AG04450 (cell line): Measurements from ENCODE around the gene ALG14. TPM values are rescaled to one million over a fixed set of nuclear protein-coding genes. Genes with fewer than 3 reads are reported as not detected.
"Not testable (repeated sequence)": the region's sequence is repeated elsewhere in the genome, so short reads cannot be mapped to it uniquely, and the experiment has no call there.

Source experiments
- CTCF ChIA-PET: fragments of 300-600, 350-600 bp; formaldehyde crosslinking; extraction: SDS; loops from one replicate; lab custom pipeline; 2022; ENCODE audit warnings: antibody characterized with exemption, inconsistent platforms; lab: Charles Lee
- POLR2A ChIA-PET: fragments of 350-600 bp; formaldehyde crosslinking; extraction: SDS; loops from one replicate; lab custom pipeline; 2021; ENCODE audit warnings: antibody characterized with exemption, inconsistent platforms; lab: Yijun Ruan, JAX
- DNase-seq: peaks from one replicate; pipeline ENCODE4 v3.0.0-alpha.2; 2011; ENCODE audit warnings: low read depth, low spot score
- H3K27ac ChIP-seq: one replicate; pipeline ENCODE4 v1.5.1; 2012; ENCODE audit warnings: low read depth, low read length, control low read depth
- H3K27me3 ChIP-seq: one replicate; pipeline ENCODE4 v1.6.0; 2012; ENCODE audit warnings: low read length; ENCODE audit not compliant: control insufficient read depth, insufficient read depth
- H3K4me3 ChIP-seq: 2 replicates; pipeline ENCODE4 v1.5.1; 2011; ENCODE audit warnings: mild to moderate bottlenecking, low read depth, low read length, control low read depth
- H3K9me3 ChIP-seq: 2 replicates; pipeline ENCODE4 v1.5.1; 2012; ENCODE audit warnings: low read length; ENCODE audit not compliant: control insufficient read depth, insufficient read depth
- polyA plus RNA-seq: library from polyadenylated mRNA; depleted of rRNA; stranded (reverse); fragments of >200 nt; gene quantifications from 2 replicates; pipeline ENCODE4 v1.2.3, GENCODE V29; 2011
- TF ChIP-seq, protein P1 (sequence below): IDR thresholded peaks from 2 replicates; pipeline ENCODE4 v1.5.1; 2011; ENCODE audit warnings: low read depth, low read length, control low read depth, inconsistent platforms

The ALG14 gene
- polyA plus RNA-seq, 1 experiment: 3.1 TPM

DNA sequence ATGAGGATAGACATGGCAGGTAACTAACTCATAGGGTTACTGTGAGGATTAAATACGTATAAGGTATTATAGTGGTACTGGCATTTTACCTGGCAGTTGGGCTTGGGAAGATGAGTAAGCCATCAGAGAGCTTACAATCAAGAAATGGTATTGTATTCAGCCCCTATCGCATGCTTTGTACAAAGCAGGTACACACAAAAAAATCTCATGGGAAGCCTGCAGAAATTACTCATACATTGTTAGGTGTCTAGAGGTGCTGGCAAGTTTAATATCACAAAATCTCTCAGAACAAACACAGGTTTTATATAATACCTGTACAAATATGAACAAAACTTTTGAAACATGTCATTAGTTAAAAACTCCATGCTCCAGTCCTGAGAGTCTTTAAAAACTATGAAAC is 74.0 kb downstream of the ALG14 start:
- POLR2A ChIA-PET: no interaction called here
- no peak for DNase-seq
- H3K27me3 ChIP-seq: no peaks in the 10 kb centered on the region
- CTCF ChIA-PET: interaction anchor here (0.6 kb wide), 1 partner anchor 20 kb away, joined by 4 read pairs; no protein-coding TSS in a partner anchor
- TF ChIP-seq, protein P1, sequence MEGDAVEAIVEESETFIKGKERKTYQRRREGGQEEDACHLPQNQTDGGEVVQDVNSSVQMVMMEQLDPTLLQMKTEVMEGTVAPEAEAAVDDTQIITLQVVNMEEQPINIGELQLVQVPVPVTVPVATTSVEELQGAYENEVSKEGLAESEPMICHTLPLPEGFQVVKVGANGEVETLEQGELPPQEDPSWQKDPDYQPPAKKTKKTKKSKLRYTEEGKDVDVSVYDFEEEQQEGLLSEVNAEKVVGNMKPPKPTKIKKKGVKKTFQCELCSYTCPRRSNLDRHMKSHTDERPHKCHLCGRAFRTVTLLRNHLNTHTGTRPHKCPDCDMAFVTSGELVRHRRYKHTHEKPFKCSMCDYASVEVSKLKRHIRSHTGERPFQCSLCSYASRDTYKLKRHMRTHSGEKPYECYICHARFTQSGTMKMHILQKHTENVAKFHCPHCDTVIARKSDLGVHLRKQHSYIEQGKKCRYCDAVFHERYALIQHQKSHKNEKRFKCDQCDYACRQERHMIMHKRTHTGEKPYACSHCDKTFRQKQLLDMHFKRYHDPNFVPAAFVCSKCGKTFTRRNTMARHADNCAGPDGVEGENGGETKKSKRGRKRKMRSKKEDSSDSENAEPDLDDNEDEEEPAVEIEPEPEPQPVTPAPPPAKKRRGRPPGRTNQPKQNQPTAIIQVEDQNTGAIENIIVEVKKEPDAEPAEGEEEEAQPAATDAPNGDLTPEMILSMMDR: no peak
- H3K4me3 ChIP-seq: no peak overlapping the region
- no peaks in the 10 kb centered on the region for H3K9me3 ChIP-seq
- H3K27ac ChIP-seq: no peak overlapping the region

DNA sequence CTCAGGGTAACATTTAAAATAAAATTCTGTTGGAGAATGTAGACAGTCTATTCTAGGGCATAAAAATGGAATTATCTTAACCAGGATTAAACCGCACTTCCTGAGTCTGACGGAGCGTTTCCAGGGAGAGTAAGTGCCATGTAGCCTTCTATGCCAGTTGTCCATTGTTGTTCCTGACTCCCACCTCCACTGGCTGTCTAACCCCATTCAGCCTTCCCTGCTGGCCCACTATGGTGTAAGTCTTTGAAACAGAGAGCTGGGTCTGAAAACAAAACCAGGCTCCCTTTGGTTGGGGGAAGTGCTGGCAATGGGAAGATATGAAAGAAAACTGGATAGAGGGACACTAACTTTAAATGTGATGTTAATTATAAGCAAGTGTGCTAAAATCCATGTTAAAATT is 74.6 kb downstream of the ALG14 start:
- DNase-seq: no peak
- CTCF ChIA-PET: no interaction called here

DNA sequence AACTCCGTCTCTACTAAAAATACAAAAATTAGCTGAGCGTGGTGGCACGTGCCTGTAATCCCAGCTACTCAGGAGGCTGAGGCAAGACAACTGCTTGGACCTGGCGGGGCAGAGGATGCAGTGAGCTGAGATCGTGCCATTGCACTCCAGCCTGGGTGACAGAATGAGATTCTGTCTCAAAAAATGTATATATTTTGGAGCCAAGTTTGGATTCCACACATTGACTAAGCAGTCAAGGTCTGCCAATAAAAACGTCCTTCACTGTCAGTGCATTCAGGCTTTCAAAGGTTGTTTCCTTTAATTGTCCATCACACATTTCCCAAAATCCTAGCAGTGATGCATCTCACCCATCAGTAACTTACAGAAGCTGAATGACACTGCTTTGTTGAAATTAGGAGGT is 77.2 kb downstream of the ALG14 start:
- CTCF ChIA-PET: interaction anchor here (1.3 to 2.1 kb wide), 2 partner anchors 142 to 238 kb away, joined by 6 to 8 read pairs; partner anchors contain the start of gene RWDD3

More for the DNA sequence above, 74.6 kb downstream of the ALG14 start:
- H3K9me3 ChIP-seq: no peaks in the 10 kb centered on the region
- no peak overlapping the region for H3K4me3 ChIP-seq
- TF ChIP-seq, protein P1: no peak
- no peaks in the 10 kb centered on the region for H3K27me3 ChIP-seq
- POLR2A ChIA-PET: no interaction called here
- no peak overlapping the region for H3K27ac ChIP-seq

DNA sequence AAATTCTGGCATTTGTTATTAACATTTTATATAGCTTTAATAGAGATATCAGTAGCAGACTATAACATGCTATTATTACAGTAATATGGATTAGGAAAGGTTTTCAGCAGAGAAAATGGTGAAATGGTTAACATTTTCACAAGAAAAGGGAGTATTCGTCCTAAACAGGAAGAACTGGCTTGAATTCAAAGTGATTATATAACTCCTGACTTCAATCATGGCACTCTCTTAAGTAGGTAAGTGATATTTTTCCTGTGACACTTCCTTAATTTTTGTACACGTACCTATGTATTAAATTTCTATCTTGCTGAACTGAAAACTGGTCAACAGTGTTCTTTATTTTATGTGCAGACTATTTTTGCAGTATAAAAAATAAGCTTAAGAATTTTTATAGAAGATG is 77.9 kb downstream of the ALG14 start:
- Histone ChIP-seq H3K9me3 (no peaks in the 10 kb centered on the region), H3K4me3 (no peak overlapping the region), H3K27me3 (no peaks in the 10 kb centered on the region), H3K27ac (no peak overlapping the region)
- DNase-seq: no peak
- POLR2A ChIA-PET: interaction anchor here (0.7 kb wide), 1 partner anchor 68 kb away, joined by 3 read pairs; the partner anchor contains the start of gene CNN3
- TF ChIP-seq, protein P1: no peak
- CTCF ChIA-PET: interaction anchor here (1.3 to 2.1 kb wide), 2 partner anchors 141 to 239 kb away, joined by 6 to 8 read pairs; partner anchors contain the start of gene RWDD3

More for the DNA sequence above, 77.2 kb downstream of the ALG14 start:
- H3K4me3 ChIP-seq, POLR2A ChIA-PET, H3K27me3 ChIP-seq, H3K27ac ChIP-seq, DNase-seq, H3K9me3 ChIP-seq: not testable (repeated sequence)

DNA sequence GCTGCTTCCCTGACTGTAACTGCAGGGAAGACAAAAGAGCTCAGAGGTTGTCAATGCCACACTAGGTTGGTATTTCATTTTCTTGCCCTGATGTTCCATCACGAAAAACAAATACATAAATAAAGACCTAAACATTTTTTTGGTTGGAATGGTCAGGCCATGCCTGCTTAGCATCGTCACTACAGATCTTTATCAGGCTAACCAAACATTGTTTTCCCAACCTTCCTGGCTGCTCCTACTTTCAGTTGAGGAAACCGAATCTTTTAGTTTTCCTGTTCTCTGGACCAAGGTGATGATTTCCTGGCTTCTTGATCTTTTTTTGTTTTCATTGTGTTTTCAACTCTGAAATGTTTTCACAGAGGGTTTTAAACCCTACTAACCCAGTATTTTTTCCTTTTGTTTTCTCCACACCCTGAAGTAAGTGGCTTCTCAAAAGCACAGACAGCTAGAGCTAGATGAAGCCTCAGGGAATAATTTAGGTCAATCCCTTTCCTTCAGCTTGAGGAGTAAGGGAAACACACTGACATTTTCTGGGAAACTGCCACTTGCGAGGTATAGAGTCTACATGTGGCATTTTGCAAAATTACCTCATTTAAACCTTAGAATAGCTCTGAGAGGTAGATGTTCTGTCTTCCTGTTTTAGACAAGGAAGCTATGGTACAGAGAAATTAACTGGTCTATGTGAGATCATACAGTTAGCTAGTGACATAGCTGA is 78.7 kb downstream of the ALG14 start:
- TF ChIP-seq, protein P1: no peak
- H3K9me3 ChIP-seq: no peaks in the 10 kb centered on the region
- H3K27me3 ChIP-seq: no peaks in the 10 kb centered on the region
- H3K27ac ChIP-seq: no peak overlapping the region
- POLR2A ChIA-PET: no interaction called here
- CTCF ChIA-PET: interaction anchor here (0.7 to 2.1 kb wide), 4 partner anchors 19 to 240 kb away, joined by 3 to 8 read pairs (median 6); partner anchors contain the start of gene RWDD3
- no peak for DNase-seq
- no peak overlapping the region for H3K4me3 ChIP-seq
